Measurements from ENCODE around the gene PARS2. TPM values are rescaled to one million over a fixed set of nuclear protein-coding genes. Genes with fewer than 3 reads are reported as not detected.
A peak's percentile ranks its signal among the peaks of the same experiment; 100 is the strongest.
"Not testable (repeated sequence)": the region's sequence is repeated elsewhere in the genome, so short reads cannot be mapped to it uniquely, and the experiment has no call there.

The PARS2 gene
- polyA plus RNA-seq, 1 donor: 4.5 TPM

GRCh38 chr1:54800041-54800898 lies 35.9 kb upstream of the PARS2 start:
- no peak for DNase-seq

- no peak for DNase-seq
These were observed 34.7 kb upstream of the PARS2 start for GRCh38 chr1:54798769-54799641.

- no peak for DNase-seq
These were observed 33.9 kb upstream of the PARS2 start for GRCh38 chr1:54798206-54798605.

DNA sequence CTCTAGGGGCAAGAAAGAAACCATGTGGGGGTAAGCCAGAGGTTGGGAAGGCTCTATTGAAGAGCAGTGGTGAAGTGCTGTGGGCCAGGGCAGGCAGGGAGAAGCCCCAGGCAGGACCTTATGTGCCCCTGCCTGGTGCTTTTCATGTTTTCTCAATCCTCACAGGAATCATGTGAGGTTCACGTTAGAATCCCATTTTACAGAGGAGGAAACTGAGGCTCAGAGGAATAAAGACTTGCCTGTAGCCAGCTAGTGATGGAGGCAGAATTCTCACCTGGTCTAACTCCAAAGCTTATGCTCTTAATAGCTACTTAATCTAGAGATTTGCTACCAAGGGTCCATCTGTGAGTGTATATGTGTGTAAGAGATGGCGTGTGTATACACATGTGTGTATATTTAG lies 32.6 kb upstream of the PARS2 start:
- no peak for DNase-seq

- no peak for DNase-seq
These were observed 31.6 kb upstream of the PARS2 start for GRCh38 chr1:54795841-54796468.

DNA sequence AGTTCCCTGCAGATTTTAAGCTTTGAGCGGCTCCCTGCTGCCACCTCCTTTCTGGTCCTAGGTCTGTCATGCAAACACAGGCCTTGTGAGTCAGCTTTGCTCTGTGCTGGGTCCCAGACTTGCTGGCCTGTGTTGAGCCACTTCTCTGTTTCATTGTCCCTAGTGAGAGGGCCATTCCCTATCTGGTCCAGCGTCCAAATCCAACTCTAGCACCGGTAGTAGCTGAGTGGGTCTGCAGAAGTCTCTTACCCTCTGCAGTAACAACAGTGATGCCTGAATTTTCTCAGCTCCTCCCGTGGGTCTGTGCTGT lies 31.0 kb upstream of the PARS2 start:
- DNase-seq: no peak

- no peak for DNase-seq
These were observed 30.4 kb upstream of the PARS2 start for GRCh38 chr1:54794451-54795355.

DNA sequence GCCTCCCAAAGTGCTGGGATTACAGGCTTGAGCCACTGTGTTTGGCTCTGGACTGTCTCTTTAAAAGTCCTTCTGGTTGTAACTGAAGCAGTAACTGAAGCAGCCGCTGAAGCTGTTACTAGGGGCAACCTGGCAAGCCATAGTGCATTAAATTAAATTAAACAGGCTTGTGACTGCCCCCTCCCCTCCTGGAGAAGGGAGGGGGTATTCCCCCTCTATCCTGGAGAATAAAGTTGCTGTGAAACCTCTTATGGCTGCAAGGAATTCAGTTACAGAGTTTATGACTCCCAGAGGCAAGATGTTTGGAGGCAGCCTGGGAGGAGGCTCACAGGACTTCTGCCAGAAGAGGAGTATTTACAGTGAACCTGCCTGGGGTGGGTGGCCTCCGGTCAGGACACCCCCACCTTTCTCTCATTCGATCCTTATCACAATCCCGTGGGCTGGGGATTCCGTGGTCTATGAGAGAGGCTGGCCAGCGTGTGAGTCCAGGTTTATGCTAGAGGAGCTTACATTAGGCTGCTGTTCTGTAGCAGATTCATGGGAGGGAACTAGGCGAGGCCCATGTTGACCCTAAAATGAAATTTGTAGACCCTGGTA lies 28.5 kb upstream of the PARS2 start:
- DNase-seq: peak; percentile 65

DNA sequence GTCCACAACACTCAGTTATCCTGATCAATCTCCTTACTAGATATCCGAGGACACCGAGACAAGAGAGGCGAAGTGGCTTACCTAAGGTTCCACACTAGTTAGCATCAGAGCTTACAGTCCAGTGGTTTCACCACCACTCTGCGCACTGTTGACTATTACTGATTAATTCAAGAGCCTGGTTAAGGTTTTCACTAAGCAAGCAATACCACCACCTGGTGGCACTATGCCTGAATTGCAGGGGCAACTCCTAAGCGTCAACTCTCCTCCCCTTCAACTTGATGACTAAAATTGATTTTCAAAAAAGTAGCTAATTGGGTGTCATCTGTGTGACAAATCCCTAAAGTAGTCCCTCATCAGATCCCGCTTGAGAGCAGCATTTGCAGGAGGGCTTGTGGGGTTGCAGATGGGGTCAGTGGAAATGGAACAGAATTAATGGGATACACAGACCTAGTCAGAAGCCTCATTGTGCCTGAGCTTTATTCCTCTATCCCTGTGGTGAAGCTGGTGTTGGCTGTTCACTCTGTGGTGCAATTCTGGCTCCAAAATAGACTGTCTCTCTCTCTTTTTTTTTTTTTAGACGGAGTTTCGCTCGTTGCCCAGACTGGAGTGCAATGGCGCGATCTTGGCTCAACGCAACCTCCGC lies 27.7 kb upstream of the PARS2 start:
- no peak for DNase-seq

DNA sequence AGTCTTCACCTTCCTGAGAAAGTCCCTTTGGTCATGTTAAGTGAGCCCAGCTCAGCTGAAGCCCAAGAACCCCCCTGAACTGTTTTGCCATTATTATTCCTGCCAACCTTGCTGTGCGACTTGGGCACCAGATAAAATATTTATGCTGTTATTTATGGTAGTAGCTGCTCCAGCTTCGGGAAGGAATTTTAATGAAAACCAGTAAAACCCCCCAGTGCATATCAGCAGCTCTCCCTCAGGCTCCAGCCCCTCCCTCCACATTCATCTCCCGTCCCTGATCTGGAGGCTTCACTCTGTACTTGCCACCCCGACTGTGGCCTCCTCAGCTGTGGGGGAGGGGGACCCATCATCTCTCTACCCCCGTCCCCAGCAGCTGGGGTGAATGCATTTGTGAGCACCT lies 24.1 kb upstream of the PARS2 start:
- DNase-seq: no peak

DNA sequence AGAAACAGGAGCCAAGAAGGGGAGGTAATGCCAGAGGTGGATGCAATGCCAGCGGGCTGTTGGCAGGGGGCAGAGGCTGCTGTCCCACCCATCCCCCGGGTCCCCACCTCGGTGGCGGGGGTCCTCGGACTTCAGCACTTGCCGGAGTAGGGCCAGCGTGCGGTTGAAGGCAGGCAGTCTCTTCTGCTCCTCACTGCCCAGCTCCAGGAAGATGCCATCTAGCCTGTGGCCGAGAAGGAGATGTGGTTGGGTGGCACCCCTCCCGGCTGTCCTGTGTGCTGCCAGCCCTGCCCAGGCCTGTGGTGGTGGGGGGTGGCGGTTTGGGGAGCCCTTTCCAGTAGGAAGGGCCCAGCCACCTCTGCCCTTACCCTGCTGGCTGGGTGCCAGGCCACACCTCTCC lies 23.3 kb upstream of the PARS2 start:
- DNase-seq: no peak

DNA sequence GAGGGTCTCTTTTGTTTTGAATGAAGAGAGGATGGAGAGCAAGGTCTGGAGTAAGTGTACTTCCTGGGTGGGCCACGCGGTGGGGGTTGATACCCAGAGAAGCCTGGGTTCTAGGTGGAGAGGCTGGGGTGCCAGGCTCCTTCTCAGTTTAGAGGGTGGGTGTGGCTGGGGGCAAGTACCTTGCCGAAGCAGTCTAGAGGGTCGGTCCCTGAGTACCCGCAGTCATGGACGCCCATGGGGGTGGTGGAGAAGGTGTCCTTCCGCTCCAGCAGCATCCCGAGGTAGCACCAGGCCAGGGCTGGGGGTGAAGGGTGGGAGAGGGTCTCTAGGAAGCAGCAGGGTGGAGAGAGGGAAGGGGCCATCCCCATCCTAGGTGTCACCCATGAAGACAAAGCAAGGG lies 22.5 kb upstream of the PARS2 start:
- DNase-seq: no peak

GRCh38 chr1:54784066-54784465 lies 19.7 kb upstream of the PARS2 start:
- DNase-seq: no peak

DNA sequence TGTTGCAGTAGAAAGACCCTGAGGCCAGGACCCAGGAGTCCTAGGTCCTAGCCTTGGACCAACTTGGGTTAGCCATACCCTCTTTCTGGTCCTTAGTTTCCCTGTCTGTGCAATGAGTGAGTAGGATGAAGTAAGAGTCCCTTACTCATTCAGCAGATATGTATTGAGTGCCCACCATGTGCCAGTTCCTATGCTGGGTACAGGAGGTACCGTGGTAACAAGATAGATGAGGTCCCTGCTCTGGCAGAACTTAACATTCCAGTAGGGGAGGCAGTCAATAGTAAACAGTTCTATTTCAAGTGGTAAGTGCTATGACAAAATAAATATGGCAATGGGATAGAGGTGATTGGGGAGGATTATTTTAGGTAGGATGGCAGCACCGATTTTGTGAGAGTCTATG lies 18.3 kb upstream of the PARS2 start:
- DNase-seq: no peak

DNA sequence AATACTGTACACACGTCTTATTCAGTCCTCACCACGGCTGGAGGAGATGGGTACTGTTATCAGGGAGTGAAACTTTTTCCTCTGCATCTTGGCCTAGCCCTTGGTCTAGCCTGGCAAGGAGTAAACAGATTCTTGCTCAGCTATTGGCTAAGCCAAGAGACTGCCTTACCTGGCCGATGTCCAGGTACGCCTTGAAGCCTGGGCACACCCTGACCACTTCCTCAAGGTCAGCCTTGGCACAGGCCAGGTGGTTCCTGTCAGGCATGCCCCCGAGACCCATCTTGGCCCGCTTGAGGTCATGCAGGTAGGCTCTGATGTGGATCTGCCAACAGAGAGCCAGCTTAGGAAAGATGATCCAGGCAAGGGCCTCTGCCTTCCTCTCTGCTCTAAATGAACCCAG lies 17.8 kb upstream of the PARS2 start:
- no peak for DNase-seq

GRCh38 chr1:54781023-54781723 lies 16.9 kb upstream of the PARS2 start:
- DNase-seq: no peak

- no peak for DNase-seq
These were observed 13.1 kb upstream of the PARS2 start for GRCh38 chr1:54777431-54777830.

GRCh38 chr1:54777011-54777410 lies 12.7 kb upstream of the PARS2 start:
- DNase-seq: no peak

DNA sequence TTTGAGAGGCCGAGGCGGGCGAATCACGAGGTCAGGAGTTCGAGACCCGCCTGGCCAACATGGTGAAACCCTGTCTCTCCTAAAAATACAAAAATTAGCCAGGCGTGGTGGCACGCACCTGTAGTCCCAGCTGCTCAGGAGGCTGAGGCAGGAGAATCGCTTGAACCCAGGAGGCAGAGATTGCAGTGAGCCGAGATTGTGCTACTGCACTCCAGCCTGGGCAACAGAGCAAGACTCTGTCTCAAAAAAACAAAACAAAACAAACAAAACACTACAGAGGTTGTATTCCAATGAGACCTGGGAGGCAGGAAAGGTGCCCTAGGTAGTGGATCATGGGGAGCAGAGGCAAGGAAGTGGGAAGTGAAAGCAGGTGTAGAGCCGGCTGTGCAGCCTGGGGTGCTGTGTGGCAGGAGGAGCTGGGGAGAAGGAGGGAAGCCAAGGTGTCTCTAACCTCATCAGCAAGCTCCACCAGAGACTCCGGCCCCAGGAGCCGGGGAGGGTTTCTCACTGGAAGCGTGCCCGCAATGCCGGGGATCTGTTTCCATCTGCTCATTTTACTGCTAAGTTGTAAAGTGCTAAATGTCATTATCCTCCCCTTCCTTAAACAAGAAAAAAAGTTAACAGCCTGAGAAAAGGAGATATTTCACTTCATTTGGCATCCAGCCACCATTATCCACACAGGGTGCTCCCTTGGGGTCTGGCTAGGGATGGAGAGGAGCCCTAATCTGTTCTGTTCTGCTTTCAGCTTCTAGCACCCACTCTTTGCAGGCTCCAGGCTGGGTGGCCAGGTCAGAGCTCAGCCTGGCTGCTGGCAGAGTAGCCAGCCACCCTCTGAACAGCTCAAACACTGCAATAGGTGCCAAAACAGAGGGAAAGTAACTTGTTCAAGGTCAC lies 11.8 kb upstream of the PARS2 start:
- not testable (repeated sequence) for DNase-seq

Data from hindlimb muscle (tissue), 1 donor.